ENCODE data around the gene C3orf20.

Gene C3orf20

DNA sequence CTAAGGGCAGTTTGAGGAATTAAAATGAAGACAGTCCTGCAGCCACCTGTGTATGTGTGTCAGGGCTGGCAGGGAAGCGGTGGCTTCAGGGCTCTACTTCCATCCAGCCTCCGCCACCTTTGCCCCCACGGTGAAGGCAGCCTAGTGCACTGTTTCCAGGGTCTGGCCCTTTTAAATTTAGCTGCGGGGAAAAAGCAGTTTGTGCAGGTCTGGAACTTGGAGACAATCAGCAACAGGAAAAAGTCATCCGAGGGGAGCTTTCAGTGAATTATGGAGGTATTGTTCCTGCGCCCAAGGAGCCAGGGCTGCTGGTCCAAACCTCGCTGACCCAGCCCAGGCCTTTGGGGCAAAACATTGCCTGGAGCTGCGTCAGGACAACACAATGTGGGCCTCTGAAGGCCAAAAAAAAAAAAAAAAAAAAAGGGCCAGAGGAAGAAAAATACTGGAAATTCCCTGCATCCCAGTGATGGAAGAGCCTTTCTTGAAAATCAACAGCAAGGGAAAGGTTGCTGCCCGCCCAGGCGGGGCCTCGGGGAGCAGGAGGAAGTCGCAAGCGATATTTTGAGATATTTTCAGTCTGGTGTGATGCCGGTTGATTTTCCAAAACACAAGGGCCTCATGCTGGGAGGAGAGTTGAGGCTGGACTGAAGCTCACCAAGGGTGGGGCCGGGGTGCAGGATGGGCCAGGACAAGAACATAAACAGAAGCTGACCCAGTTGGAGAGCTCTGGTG lies 118.4 kb downstream of the C3orf20 start:
- H3K36me3 ChIP-seq (ENCODE audit: insufficient read depth, low read length), result no peaks in the 10 kb centered on the region
- H3F3A ChIP-seq (ENCODE audit: insufficient read depth, low read length), result no peaks in the 10 kb centered on the region
- H3K4me2 ChIP-seq (ENCODE audit: low read length), result no peak overlapping the region
- H3K9me2 ChIP-seq (ENCODE audit: low read depth, low read length), result no peaks in the 10 kb centered on the region
- TF ChIP-seq, protein P1, sequence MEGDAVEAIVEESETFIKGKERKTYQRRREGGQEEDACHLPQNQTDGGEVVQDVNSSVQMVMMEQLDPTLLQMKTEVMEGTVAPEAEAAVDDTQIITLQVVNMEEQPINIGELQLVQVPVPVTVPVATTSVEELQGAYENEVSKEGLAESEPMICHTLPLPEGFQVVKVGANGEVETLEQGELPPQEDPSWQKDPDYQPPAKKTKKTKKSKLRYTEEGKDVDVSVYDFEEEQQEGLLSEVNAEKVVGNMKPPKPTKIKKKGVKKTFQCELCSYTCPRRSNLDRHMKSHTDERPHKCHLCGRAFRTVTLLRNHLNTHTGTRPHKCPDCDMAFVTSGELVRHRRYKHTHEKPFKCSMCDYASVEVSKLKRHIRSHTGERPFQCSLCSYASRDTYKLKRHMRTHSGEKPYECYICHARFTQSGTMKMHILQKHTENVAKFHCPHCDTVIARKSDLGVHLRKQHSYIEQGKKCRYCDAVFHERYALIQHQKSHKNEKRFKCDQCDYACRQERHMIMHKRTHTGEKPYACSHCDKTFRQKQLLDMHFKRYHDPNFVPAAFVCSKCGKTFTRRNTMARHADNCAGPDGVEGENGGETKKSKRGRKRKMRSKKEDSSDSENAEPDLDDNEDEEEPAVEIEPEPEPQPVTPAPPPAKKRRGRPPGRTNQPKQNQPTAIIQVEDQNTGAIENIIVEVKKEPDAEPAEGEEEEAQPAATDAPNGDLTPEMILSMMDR (IDR thresholded peaks at IDR 0.05; ENCODE audit: low read length), result no peak
- no peak for TF ChIP-seq EZH2 (IDR thresholded peaks at IDR 0.05; ENCODE audit: borderline replicate concordance, low read length)
- no peak overlapping the region for H2AFZ ChIP-seq (ENCODE audit: low read length)
- H3K4me1 ChIP-seq (ENCODE audit: insufficient read depth, low read length, severe bottlenecking), result peaks cover 8% of the 10 kb centered on the region
- no peaks in the 10 kb centered on the region for H3K9me3 ChIP-seq (ENCODE audit: low read length)
- H3K27me3 ChIP-seq (ENCODE audit: insufficient read depth, low read length), result no peaks in the 10 kb centered on the region
- no peak overlapping the region for H3K27ac ChIP-seq (ENCODE audit: low read depth, low read length, poor library complexity, severe bottlenecking)
- no peaks in the 10 kb centered on the region for H4K20me1 ChIP-seq (ENCODE audit: insufficient read depth, low read length)
- H3K79me2 ChIP-seq (ENCODE audit: insufficient read depth, low read length), result no peaks in the 10 kb centered on the region
- H3K4me3 ChIP-seq (ENCODE audit: low read depth, low read length, poor library complexity, severe bottlenecking), result no peak overlapping the region
- no peak overlapping the region for H3K9ac ChIP-seq (ENCODE audit: low read length)

GRCh38 chr3:14793858-14794234 lies 118.9 kb downstream of the C3orf20 start:
- Histone ChIP-seq H3K9ac (ENCODE audit: low read length) (no peak overlapping the region), H2AFZ (ENCODE audit: low read length) (no peak overlapping the region), H3K4me3 (ENCODE audit: low read depth, low read length, poor library complexity, severe bottlenecking) (no peak overlapping the region), H3F3A (ENCODE audit: insufficient read depth, low read length) (no peaks in the 10 kb centered on the region), H4K20me1 (ENCODE audit: insufficient read depth, low read length) (no peaks in the 10 kb centered on the region), H3K9me2 (ENCODE audit: low read depth, low read length) (no peaks in the 10 kb centered on the region), H3K27me3 (ENCODE audit: insufficient read depth, low read length) (no peaks in the 10 kb centered on the region), H3K36me3 (ENCODE audit: insufficient read depth, low read length) (no peaks in the 10 kb centered on the region), H3K79me2 (ENCODE audit: insufficient read depth, low read length) (no peaks in the 10 kb centered on the region), H3K9me3 (ENCODE audit: low read length) (no peaks in the 10 kb centered on the region), H3K4me2 (ENCODE audit: low read length) (no peak overlapping the region), H3K27ac (ENCODE audit: low read depth, low read length, poor library complexity, severe bottlenecking) (no peak overlapping the region), H3K4me1 (ENCODE audit: insufficient read depth, low read length, severe bottlenecking) (peaks cover 8% of the 10 kb centered on the region)
- TF ChIP-seq, protein P1 (IDR thresholded peaks at IDR 0.05; ENCODE audit: low read length), result no peak
- TF ChIP-seq EZH2 (IDR thresholded peaks at IDR 0.05; ENCODE audit: borderline replicate concordance, low read length), result no peak

DNA sequence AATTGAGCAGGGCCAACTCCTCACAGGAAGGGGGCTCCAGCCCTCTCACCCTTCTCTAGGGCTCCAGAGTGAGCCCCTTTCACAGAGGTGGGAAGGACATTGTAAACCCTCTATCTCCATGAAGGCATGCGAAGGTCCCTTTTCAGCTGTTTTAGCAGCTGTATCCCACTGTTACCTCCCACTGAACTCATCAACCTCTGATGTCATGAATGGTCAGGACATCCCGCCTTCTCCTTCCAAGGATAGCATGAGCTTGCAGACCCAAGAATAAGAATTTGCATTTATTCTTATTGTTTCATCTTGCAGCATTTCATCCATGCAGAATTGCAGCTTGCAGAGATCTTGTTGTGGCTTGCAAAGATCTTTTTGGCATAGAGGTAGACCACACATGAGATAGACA lies 119.5 kb downstream of the C3orf20 start:
- Histone ChIP-seq H3K27ac (ENCODE audit: low read depth, low read length, poor library complexity, severe bottlenecking) (no peak overlapping the region), H3K9me2 (ENCODE audit: low read depth, low read length) (no peaks in the 10 kb centered on the region), H4K20me1 (ENCODE audit: insufficient read depth, low read length) (no peaks in the 10 kb centered on the region), H3K9me3 (ENCODE audit: low read length) (no peaks in the 10 kb centered on the region), H3K79me2 (ENCODE audit: insufficient read depth, low read length) (no peaks in the 10 kb centered on the region), H3K4me3 (ENCODE audit: low read depth, low read length, poor library complexity, severe bottlenecking) (no peak overlapping the region), H3F3A (ENCODE audit: insufficient read depth, low read length) (no peaks in the 10 kb centered on the region), H3K27me3 (ENCODE audit: insufficient read depth, low read length) (no peaks in the 10 kb centered on the region), H2AFZ (ENCODE audit: low read length) (no peak overlapping the region), H3K36me3 (ENCODE audit: insufficient read depth, low read length) (no peaks in the 10 kb centered on the region), H3K4me2 (ENCODE audit: low read length) (no peak overlapping the region), H3K9ac (ENCODE audit: low read length) (no peak overlapping the region), H3K4me1 (ENCODE audit: insufficient read depth, low read length, severe bottlenecking) (peaks cover 4% of the 10 kb centered on the region)
- TF ChIP-seq EZH2 (IDR thresholded peaks at IDR 0.05; ENCODE audit: borderline replicate concordance, low read length), result no peak
- TF ChIP-seq, protein P1 (IDR thresholded peaks at IDR 0.05; ENCODE audit: low read length), result no peak

All from OCI-LY1 (cell line).